ENCODE data around the gene PAPPA2. TPM values are rescaled to one million over a fixed set of nuclear protein-coding genes. Genes with fewer than 3 reads are reported as not detected.
"Not testable (repeated sequence)": the region's sequence is repeated elsewhere in the genome, so short reads cannot be mapped to it uniquely, and the experiment has no call there.

The PAPPA2 gene
- total RNA-seq, 1 donor from 2014 or later, result 0.07 TPM

DNA sequence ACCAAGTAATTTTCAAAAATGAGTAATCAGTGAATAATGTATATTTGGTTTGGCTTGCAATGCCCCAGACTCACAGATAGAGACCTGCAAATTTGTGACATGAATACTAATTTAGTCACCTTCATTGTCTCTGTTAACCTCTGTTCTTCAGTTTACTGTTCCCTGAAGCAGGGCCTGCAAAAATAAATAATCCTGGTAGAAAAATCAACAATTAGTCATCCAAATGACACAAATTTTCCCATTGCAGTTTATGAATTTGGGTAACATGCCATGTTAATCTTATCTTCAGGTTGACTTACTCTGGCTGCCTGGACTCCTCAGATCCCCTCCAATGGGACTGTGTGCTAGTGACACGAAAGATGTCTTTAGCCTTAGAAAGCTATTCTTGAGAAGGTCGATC, 289.5 kb downstream of the PAPPA2 start:
- intact Hi-C loops (cut with micrococcal nuclease), result no loop called here

DNA sequence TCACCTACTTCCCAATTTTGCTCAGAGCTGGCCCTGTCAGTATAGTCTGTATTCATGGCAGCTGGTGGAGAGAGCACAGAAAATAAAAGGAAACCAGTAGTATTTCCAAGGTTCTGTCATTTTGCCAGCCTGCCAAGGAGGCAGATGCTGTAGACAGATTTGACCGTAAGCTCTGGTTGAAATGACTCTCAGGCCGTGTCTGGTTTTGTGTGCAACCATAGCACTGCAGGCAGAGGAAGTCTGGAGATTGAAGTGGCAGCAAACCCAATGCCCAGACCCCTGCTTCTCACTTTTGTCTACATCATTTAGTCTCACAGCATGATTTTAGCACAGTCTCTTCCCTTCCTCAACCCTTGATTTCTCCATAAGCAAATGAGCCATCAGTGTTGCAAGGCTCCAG, 291.7 kb downstream of the PAPPA2 start:
- intact Hi-C loops (cut with micrococcal nuclease), result no loop called here

DNA sequence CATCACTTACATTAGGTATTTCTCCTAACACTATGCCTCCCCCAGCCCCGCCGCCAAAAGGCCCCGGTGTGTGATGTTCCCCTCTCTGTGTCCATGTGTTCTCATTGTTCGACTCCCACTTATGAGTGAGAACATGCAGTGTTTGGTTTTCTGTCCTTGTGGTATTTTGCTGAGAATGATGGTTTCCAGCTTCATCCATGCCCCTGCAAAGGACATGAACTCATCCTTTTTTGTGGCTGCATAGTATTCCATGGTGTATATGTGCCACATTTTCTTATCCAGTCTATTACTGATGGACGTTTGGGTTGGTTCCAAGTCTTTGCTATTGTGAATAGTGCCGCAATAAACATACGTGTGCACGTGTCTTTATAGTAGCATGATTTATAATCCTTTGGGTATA, 293.8 kb downstream of the PAPPA2 start:
- intact Hi-C loops (cut with micrococcal nuclease), result not testable (repeated sequence)

GRCh38 chr1:176765608-176766007, 302.6 kb downstream of the PAPPA2 start:
- intact Hi-C loops (cut with micrococcal nuclease), result no loop called here

DNA sequence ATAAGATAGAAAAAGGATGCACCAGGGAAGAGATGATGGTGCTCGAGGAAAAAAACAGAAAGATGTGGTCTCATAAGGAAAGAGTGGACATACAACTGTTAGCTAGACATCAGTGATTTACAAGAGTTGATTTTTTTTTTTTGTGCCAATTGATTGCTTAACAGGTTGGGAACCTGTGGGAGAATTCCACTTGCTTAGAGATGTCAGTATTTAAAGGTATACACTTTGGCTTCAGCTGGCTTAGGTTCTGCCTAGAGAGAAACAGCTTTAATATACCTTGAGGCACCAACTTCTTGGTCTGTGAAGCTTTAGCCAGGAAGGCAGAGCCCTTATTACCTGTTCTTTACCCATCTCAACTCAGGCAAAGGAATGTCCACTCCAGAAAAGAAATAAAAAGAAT, 303.8 kb downstream of the PAPPA2 start:
- intact Hi-C loops (cut with micrococcal nuclease), result no loop called here

- intact Hi-C loops (cut with micrococcal nuclease), result no loop called here
Measured at GRCh38 chr1:176767714-176768136, 304.8 kb downstream of the PAPPA2 start.

- intact Hi-C loops (cut with micrococcal nuclease), result no loop called here
Measured at GRCh38 chr1:176768532-176768931, 305.6 kb downstream of the PAPPA2 start.

- intact Hi-C loops (cut with micrococcal nuclease), result no loop called here
Measured at GRCh38 chr1:176770066-176770465, 307.1 kb downstream of the PAPPA2 start.

DNA sequence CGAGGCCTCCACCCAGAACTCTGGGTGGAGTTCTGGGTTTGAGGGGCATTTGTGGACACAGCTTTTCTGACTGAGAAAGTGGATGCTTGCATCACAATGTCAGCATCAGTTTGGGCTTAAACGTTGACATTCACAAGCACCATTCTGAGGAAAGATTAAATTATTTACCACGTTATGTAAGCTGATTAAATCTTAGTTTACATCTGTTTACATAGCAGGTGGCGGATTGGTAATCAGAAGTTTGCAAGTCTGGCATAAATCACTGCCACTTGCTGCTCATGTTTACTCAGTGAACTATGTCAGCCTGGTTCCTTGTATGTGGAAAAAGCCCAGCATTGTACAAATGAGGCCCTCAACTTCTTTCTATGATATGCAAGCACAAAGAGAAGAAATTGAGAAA, 310.1 kb downstream of the PAPPA2 start:
- intact Hi-C loops (cut with micrococcal nuclease), result no loop called here

GRCh38 chr1:176774224-176774623, 311.2 kb downstream of the PAPPA2 start:
- intact Hi-C loops (cut with micrococcal nuclease), result no loop called here

- intact Hi-C loops (cut with micrococcal nuclease), result no loop called here
Measured at GRCh38 chr1:176775378-176775777, 312.4 kb downstream of the PAPPA2 start.

DNA sequence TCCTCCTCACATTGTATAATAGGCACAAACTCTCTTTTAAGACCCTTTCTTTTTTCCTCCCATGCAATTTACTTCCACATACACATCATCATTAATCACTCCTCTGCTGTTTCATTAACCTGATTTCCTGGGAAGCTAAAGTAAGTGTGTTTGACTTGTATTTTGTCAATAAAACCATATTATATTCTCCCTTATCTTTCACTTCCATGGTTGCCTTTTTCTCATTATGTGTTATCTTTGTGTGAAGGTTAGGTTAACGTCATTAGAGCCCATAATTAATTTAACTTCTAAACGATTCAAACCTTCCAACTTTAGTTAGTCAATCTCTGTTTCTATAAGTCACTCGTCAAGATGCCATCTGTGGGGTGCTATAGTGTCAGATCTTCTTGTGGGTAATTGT, 313.0 kb downstream of the PAPPA2 start:
- intact Hi-C loops (cut with micrococcal nuclease), result no loop called here

DNA sequence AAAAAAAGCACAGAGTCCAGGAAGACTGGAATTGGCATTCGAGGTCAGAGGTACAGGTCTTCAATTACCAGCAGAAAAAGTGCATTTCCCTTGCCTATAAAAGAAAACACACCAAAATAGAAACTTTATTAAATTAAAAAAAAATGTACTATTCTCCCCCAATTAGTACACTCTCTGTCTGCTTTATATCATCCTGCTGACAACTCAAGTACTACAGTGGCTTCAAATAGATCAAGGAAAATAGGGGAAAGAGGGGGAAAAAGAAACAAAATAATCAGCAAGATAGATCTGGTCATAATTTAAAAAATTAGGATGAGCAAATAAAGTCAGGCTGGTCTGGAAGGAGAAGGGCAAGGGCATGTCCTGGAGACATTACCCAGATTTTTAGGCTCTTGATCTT, 315.1 kb downstream of the PAPPA2 start:
- intact Hi-C loops (cut with micrococcal nuclease), result no loop called here

DNA sequence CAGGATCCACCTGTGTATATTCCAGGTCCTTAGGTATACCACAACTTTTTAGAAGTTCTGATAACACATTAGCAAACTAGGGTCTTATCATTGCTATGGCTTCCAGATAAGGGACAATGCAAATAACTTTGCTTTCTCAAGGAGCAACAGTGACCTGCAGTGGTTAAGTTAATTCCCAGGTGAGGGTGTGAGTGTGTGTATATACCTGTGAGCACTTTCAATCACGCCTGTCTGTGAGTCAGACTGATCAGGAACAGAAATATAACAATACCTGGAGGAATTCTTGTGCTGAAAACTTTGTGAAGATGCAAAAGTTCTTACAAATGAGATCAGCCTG, 317.0 kb downstream of the PAPPA2 start:
- intact Hi-C loops (cut with micrococcal nuclease), result no loop called here

DNA sequence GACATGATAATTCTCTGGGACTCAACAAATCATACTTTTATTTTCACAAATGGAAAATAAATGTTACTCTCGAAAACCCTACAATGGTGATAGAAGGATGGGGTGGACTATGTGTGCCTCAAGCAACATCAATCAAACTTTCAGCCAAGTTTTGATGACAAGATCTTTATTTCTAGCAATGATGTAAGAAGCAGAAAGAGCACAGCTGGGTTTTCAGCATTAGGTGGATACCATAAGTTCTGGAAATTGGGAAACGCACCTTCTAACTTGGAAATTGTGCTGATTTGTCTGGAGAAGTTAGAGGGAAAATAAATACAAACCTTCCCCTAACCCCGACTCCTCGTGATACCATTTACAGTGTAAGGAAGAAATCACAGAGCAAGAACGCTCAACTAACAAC, 320.3 kb downstream of the PAPPA2 start:
- intact Hi-C loops (cut with micrococcal nuclease), result no loop called here

- intact Hi-C loops (cut with micrococcal nuclease), result no loop called here
Measured at GRCh38 chr1:176785056-176785455, 322.1 kb downstream of the PAPPA2 start.

- intact Hi-C loops (cut with micrococcal nuclease), result no loop called here
Measured at GRCh38 chr1:176785791-176786190, 322.8 kb downstream of the PAPPA2 start.

GRCh38 chr1:176786274-176786673, 323.3 kb downstream of the PAPPA2 start:
- intact Hi-C loops (cut with micrococcal nuclease), result no loop called here

DNA sequence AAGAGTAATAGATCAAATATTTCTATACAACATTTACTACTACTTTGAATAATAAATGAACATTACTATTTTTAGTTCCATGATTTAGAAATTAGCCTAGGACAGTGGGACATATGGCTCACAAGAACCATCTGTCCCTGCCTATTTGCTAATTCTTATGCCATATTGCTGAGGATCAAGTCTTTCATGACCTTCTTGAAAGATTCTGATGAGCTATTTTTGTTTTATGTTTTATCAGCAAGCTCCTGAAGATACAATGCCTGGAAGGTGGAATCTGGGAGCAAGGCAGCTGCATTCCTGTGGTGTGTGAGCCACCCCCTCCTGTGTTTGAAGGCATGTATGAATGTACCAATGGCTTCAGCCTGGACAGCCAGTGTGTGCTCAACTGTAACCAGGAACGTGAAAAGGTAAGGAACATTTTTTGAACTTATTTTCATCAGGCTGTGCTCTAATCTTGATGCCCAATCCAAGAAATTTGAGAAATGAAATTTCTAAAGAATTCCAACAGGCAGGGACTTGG, 326.7 kb downstream of the PAPPA2 start:
- intact Hi-C loops (cut with micrococcal nuclease), result no loop called here

DNA sequence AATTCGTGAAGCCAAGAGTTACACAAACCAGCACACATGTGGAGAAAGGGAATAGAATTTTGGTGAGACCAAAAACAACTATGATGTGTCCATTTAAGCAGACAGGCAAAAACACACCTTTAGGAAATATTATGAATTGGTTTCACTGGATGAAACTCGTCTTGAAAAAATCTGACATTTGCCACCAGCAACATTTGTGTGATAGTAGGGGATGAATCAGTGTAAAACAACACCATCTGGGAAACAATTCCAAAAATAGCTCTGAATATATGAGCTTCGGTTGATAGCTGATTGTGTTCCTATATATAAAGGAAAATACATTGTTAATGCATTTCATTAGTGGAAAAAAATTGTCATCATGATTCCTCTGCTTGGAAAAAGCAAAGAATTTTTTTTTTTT, 327.8 kb downstream of the PAPPA2 start:
- intact Hi-C loops (cut with micrococcal nuclease), result no loop called here

DNA sequence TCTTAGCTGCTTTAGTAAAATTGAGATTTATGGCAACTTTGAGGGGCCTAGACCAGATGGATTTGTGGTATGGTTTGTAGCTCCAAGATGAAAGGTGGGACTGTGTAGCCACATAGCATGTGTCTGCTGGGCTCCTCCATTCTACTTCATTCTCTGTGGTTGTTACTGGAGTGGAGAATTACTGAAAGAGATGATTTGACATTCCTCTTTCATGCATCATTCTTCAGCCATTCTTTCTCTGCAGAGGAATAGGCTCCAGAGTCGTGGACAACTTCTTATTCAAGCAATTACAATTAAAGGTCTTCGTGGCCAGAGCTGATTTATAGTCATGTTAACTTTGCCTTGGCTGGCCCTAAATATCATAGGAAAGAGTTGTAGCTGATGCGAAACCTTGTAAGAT, 328.9 kb downstream of the PAPPA2 start:
- intact Hi-C loops (cut with micrococcal nuclease), result no loop called here

- intact Hi-C loops (cut with micrococcal nuclease), result no loop called here
Measured at GRCh38 chr1:176794897-176795508, 332.0 kb downstream of the PAPPA2 start.

DNA sequence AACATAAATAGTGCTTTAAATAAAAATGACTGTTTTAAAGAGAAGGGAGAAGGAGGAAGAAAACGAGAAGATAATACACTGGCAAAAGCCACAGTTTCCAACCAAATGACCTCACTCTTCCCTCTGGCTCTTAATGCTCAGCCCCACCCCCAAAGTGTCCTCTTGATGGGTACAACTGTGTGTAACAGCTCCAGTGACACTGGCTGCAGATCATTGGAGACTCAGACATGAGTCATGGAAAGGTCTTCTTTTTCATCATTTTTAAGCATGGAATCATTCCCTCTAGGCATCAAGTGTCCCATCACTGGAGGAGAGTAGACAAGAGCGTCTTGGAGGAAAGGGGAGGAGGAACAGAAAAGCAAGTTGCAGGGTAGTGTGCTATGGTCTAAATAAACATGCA, 333.0 kb downstream of the PAPPA2 start:
- intact Hi-C loops (cut with micrococcal nuclease), result no loop called here

DNA sequence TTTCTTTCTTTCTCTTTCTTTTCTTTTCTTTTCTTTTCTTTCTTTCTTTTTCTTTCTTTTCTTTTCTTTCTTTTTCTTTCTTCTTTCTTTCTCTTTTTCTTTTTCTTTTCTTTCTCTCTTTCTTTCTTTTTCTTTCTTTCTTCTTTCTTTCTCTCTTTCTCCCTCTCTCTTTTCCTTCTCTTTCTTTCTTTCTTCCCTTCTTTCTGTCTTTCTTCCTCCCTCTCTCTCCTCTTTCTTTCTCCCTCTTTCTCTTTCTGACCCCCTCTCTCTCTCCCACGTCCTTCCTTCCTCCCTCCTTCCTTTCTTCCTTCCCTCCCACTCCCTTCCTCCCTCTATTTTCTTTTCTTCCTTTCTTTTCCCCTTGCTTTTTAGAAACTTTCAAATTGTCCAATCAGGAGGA, 333.6 kb downstream of the PAPPA2 start:
- intact Hi-C loops (cut with micrococcal nuclease), result no loop called here

All from T-helper 2 cell treated with Interferon-gamma antibody and Interleukin-4, amounts not matched to agents 100 ng/mL and 5 ng/mL, for 36 hours (primary cell).